ENCODE data around the gene DBP.
"Not testable (repeated sequence)": the region's sequence is repeated elsewhere in the genome, so short reads cannot be mapped to it uniquely, and the experiment has no call there.

DBP gene

GRCh38 chr19:48633148-48634035 lies 3.8 kb downstream of the DBP start:
- Histone ChIP-seq H3K36me3 (ENCODE audit: control insufficient read depth, insufficient read depth, low read length) (peaks cover 7% of the 10 kb centered on the region), H3K4me1 (ENCODE audit: control insufficient read depth, insufficient read depth, low read length) (peaks cover 29% of the 10 kb centered on the region), H3K27me3 (ENCODE audit: control insufficient read depth, insufficient read depth, low read length) (peaks cover 9% of the 10 kb centered on the region; the same call in 1 of the 2 replicates), H3K4me3 (ENCODE audit: low read depth, low read length) (no peak overlapping the region), H3K9me3 (ENCODE audit: control insufficient read depth, insufficient read depth, low read length) (no peaks in the 10 kb centered on the region), H3K27ac (ENCODE audit: low read depth, low read length) (no peak overlapping the region), H3K9ac (ENCODE audit: low read depth, low read length) (no peak overlapping the region)

DNA sequence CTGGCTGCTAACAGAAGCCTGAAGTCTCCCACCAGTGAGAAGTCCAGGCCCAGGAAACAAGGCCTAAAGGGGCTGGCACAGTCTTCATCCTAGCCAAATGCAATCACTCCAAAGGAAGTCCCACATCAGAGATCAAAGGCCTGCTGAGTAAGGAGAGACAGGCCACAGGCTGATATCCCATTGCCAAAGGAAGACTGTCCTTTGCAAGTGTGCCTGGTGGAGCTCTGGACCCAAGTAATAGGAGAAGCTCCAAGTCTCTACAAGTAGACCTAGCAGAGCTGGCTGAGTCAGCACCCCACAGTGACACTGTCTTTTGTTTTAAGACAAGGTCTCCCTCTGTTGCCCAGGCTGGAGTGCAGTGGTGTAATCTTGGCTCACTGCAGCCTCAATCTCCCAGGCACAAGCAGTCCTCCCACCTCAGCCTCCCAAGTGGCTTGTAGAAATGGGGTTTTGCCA lies 4.5 kb downstream of the DBP start:
- Histone ChIP-seq H3K27me3 (ENCODE audit: control insufficient read depth, insufficient read depth, low read length) (peaks cover 9% of the 10 kb centered on the region; the same call in 1 of the 2 replicates), H3K9me3 (ENCODE audit: control insufficient read depth, insufficient read depth, low read length) (no peaks in the 10 kb centered on the region), H3K4me3 (ENCODE audit: low read depth, low read length) (no peak overlapping the region), H3K27ac (ENCODE audit: low read depth, low read length) (no peak overlapping the region), H3K4me1 (ENCODE audit: control insufficient read depth, insufficient read depth, low read length) (peaks cover 28% of the 10 kb centered on the region), H3K36me3 (ENCODE audit: control insufficient read depth, insufficient read depth, low read length) (peaks cover 9% of the 10 kb centered on the region), H3K9ac (ENCODE audit: low read depth, low read length) (no peak overlapping the region)

DNA sequence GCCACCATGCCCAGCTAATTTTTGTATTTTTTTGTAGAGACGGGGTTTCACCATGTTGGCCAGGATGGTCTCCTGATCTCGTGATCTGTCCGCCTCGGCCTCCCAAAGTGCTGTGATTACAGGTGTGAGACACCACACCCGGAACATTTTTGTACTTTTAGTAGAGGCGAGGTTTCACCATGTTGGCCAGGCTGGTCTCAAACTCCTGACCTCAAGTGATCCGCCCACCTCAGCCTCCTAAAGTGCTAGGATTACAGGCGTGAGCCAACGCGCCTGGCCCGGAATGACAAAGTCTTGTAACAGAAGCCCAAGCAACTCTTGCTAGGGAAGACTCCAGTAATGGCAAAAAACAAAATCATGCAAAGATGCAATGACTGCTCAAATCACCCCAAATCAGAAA lies 4.9 kb downstream of the DBP start:
- not testable (repeated sequence) for H3K36me3 ChIP-seq (ENCODE audit: control insufficient read depth, insufficient read depth, low read length); H3K9ac ChIP-seq (ENCODE audit: low read depth, low read length); H3K9me3 ChIP-seq (ENCODE audit: control insufficient read depth, insufficient read depth, low read length); H3K27ac ChIP-seq (ENCODE audit: low read depth, low read length); H3K27me3 ChIP-seq (ENCODE audit: control insufficient read depth, insufficient read depth, low read length); H3K4me3 ChIP-seq (ENCODE audit: low read depth, low read length)
- peaks cover 28% of the 10 kb centered on the region for H3K4me1 ChIP-seq (ENCODE audit: control insufficient read depth, insufficient read depth, low read length)

DNA sequence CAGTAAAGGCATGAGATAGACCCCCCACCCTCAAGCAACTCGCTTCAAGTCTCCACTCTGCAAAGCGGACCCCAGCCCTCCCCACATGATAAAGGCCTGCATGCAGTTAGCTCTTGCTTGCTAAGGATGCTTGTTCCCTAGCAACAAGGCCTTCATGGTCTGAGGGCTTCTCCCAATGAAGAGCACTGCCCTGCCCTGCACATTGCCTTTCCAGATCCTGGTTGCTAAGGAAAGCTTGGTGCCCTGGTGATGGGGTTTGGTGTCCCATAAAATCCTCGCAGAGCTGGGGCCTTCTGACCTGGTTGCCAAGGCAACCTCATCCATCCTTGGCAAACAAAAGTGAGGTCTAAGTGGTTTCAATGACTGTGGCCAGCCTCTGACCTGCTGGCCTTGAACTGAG lies 6.0 kb downstream of the DBP start:
- Histone ChIP-seq H3K9ac (ENCODE audit: low read depth, low read length) (peak overlapping the region; percentile 36; the same call in 1 of the 2 replicates), H3K4me3 (ENCODE audit: low read depth, low read length) (peak overlapping the region; percentile 54; the same call in 1 of the 2 replicates), H3K27me3 (ENCODE audit: control insufficient read depth, insufficient read depth, low read length) (peaks cover 5% of the 10 kb centered on the region; the same call in 1 of the 2 replicates), H3K9me3 (ENCODE audit: control insufficient read depth, insufficient read depth, low read length) (no peaks in the 10 kb centered on the region), H3K36me3 (ENCODE audit: control insufficient read depth, insufficient read depth, low read length) (peaks cover 14% of the 10 kb centered on the region), H3K27ac (ENCODE audit: low read depth, low read length) (peak overlapping the region; percentile 92), H3K4me1 (ENCODE audit: control insufficient read depth, insufficient read depth, low read length) (peaks cover 28% of the 10 kb centered on the region)

DNA sequence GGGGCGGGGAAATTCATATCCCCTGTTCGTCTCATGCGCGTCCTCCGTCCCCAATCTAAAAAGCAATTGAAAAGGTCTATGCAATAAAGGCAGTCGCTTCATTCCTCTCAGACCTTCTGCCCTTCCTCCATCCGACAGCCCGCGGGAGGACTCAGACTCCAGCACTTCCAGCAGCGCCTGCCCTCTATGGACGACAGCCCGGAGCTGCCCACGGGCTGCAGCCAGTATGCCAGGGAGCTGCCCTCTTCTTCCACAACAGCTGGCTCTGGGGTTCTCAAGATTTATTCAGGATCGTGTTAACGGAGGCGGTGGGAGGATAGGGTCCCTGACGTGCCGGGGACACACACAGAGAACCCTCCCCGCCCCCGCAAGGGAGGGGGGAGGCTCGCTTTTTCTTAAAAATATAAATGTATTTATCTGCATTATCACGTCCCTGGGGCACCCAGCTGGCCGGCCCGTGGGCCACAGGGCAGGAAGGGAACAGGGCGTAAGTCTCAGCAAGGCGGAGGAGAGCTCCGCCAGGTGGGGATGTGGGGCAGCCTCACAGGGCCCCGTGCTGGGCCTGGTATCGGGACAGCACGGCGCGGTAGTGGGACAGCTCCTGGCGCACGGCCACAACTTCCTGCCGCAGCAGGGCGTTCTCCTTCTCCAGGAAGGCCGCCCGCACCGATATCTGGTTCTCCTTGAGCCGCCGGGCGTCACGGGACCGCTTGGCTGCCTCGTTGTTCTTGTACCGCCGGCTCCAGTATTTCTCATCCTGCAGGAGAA lies 6.7 kb downstream of the DBP start:
- Histone ChIP-seq H3K4me1 (ENCODE audit: control insufficient read depth, insufficient read depth, low read length) (peaks cover 29% of the 10 kb centered on the region), H3K9me3 (ENCODE audit: control insufficient read depth, insufficient read depth, low read length) (no peaks in the 10 kb centered on the region), H3K4me3 (ENCODE audit: low read depth, low read length) (peak overlapping the region; percentile 54), H3K9ac (ENCODE audit: low read depth, low read length) (peak overlapping the region; percentile 36; the same call in 1 of the 2 replicates), H3K36me3 (ENCODE audit: control insufficient read depth, insufficient read depth, low read length) (peaks cover 20% of the 10 kb centered on the region), H3K27me3 (ENCODE audit: control insufficient read depth, insufficient read depth, low read length) (no peaks in the 10 kb centered on the region), H3K27ac (ENCODE audit: low read depth, low read length) (peak overlapping the region; percentile 92)

DNA sequence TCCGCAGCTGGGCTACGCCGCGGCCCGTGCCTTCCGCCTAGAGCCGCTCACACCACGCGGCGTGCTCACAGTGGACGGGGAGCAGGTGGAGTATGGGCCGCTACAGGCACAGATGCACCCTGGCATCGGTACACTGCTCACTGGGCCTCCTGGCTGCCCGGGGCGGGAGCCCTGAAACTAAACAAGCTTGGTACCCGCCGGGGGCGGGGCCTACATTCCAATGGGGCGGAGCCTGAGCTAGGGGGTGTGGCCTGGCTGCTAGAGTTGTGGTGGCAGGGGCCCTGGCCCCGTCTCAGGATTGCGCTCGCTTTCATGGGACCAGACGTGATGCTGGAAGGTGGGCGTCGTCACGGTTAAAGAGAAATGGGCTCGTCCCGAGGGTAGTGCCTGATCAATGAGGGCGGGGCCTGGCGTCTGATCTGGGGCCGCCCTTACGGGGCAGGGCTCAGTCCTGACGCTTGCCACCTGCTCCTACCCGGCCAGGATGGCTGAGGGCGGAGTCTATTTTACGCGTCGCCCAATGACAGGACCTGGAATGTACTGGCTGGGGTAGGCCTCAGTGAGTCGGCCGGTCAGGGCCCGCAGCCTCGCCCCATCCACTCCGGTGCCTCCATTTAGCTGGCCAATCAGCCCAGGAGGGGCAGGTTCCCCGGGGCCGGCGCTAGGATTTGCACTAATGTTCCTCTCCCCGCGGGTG lies 7.4 kb downstream of the DBP start:
- Histone ChIP-seq H3K27me3 (ENCODE audit: control insufficient read depth, insufficient read depth, low read length) (no peaks in the 10 kb centered on the region), H3K9me3 (ENCODE audit: control insufficient read depth, insufficient read depth, low read length) (no peaks in the 10 kb centered on the region), H3K9ac (ENCODE audit: low read depth, low read length) (no peak overlapping the region), H3K36me3 (ENCODE audit: control insufficient read depth, insufficient read depth, low read length) (peaks cover 20% of the 10 kb centered on the region), H3K4me3 (ENCODE audit: low read depth, low read length) (peak overlapping the region; percentile 54; the same call in 1 of the 2 replicates), H3K27ac (ENCODE audit: low read depth, low read length) (peak overlapping the region; percentile 92), H3K4me1 (ENCODE audit: control insufficient read depth, insufficient read depth, low read length) (peaks cover 31% of the 10 kb centered on the region)

GRCh38 chr19:48629297-48629598 lies 7.9 kb downstream of the DBP start:
- H3K27ac ChIP-seq (ENCODE audit: low read depth, low read length): peak overlapping the region; percentile 92
- peak overlapping the region; percentile 16; the same call in 1 of the 2 replicates for H3K4me3 ChIP-seq (ENCODE audit: low read depth, low read length)
- H3K4me1 ChIP-seq (ENCODE audit: control insufficient read depth, insufficient read depth, low read length): peaks cover 28% of the 10 kb centered on the region
- no peak overlapping the region for H3K9ac ChIP-seq (ENCODE audit: low read depth, low read length)
- H3K9me3 ChIP-seq (ENCODE audit: control insufficient read depth, insufficient read depth, low read length): no peaks in the 10 kb centered on the region
- H3K36me3 ChIP-seq (ENCODE audit: control insufficient read depth, insufficient read depth, low read length): peaks cover 20% of the 10 kb centered on the region
- H3K27me3 ChIP-seq (ENCODE audit: control insufficient read depth, insufficient read depth, low read length): no peaks in the 10 kb centered on the region

DNA sequence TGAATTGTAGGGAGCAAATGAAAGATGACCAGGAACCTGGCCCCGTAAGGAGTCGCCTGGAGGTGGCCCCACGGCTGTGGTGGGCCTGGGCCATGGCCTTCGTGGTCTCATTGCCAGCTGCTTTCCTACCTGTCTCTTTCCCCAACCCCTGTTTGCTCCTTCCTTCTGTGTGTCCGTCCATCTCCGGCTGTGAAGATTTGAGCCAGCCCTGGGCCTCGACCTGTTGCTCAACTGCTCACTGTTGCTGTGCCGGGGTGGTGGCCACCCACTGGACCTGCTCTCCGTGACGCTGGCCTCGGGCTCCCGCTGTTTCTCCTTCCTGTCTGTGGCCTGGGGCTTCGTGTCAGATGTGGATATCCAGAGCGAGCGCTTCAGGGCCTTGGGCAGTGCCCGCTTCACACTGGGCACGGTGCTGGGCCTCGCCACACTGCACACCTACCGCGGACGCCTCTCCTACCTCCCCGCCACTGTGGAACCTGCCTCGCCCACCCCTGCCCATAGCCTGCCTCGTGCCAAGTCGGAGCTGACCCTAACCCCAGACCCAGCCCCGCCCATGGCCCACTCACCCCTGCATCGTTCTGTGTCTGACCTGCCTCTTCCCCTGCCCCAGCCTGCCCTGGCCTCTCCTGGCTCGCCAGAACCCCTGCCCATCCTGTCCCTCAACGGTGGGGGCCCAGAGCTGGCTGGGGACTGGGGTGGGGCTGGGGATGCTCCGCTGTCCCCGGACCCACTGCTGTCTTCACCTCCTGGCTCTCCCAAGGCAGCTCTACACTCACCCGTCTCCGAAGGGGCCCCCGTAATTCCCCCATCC lies 8.5 kb downstream of the DBP start:
- Histone ChIP-seq H3K9ac (ENCODE audit: low read depth, low read length) (no peak overlapping the region), H3K4me3 (ENCODE audit: low read depth, low read length) (no peak overlapping the region), H3K9me3 (ENCODE audit: control insufficient read depth, insufficient read depth, low read length) (no peaks in the 10 kb centered on the region), H3K4me1 (ENCODE audit: control insufficient read depth, insufficient read depth, low read length) (peaks cover 24% of the 10 kb centered on the region), H3K27ac (ENCODE audit: low read depth, low read length) (no peak overlapping the region), H3K27me3 (ENCODE audit: control insufficient read depth, insufficient read depth, low read length) (no peaks in the 10 kb centered on the region), H3K36me3 (ENCODE audit: control insufficient read depth, insufficient read depth, low read length) (peaks cover 20% of the 10 kb centered on the region)

- Histone ChIP-seq H3K36me3 (ENCODE audit: control insufficient read depth, insufficient read depth, low read length) (peaks cover 17% of the 10 kb centered on the region; the same call in 1 of the 2 replicates), H3K9ac (ENCODE audit: low read depth, low read length) (no peak overlapping the region), H3K9me3 (ENCODE audit: control insufficient read depth, insufficient read depth, low read length) (no peaks in the 10 kb centered on the region), H3K4me3 (ENCODE audit: low read depth, low read length) (no peak overlapping the region), H3K27me3 (ENCODE audit: control insufficient read depth, insufficient read depth, low read length) (no peaks in the 10 kb centered on the region), H3K4me1 (ENCODE audit: control insufficient read depth, insufficient read depth, low read length) (peaks cover 30% of the 10 kb centered on the region), H3K27ac (ENCODE audit: low read depth, low read length) (peak overlapping the region; percentile 66)
Observed at GRCh38 chr19:48627865-48628314, 9.3 kb downstream of the DBP start.

Data from HUES48 (cell line).